TTC549 (cell line): ENCODE data around the gene PLXNA3.
"Not testable (repeated sequence)": the region's sequence is repeated elsewhere in the genome, so short reads cannot be mapped to it uniquely, and the experiment has no call there.

ENCODE experiments used
- FAIRE-seq: peaks from 2 replicates; lab custom pipeline; 2012; peaks lifted over from hg19 to GRCh38; lab: Jason Lieb, UNC

Gene PLXNA3

DNA sequence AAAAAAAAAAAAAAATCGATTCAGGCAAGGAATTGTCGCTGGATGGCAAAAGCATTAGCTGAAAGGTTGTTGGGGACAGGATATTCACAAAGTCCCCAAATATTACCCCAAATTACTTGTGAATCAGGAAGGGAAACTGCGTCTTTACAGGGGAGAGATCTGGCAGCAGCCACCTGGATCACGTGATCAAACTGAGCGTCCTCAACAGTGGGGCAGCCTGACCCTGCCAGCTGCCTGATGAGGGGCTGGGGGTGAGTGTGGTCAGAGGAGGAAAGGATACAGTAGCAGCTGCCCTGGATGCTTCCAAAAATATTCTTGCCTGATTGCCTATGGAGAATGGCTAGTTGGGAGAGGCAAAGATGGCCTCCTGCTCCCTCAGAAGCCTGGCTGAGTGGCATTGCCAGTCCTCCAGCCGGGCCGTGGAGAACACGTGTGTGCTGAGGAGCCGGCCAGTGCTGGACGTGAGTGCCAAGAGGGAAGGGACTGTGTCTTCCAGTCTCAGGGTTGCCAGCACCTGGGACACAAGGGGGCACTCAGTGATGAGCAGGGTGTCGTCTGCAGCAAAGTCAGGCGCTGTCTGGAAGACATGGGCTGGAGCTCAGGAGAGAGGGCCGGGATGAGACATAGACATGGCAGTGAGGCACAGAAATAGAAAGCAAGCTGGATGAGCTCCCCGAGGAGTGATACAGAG, 24.0 kb downstream of the PLXNA3 start:
- FAIRE-seq = no peak

DNA sequence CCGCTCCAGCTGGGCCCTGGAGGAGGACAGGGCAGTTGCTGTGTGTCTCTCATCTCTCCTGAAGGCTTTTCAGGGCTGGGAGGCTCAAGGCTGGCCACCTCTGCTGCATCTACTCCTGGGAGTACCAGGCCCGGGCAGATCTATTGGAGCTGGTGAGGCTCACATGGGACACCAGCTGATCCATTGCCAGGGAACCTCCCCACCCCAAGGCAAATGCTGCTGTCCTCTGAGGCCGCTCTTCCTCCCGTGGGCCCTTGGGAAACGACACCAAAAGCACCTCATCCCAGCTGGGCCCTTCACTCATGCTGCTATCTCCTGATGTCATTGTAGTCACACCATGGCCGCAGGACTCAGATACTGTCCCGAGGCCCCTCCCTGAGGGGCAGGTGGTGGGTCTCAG, 24.7 kb downstream of the PLXNA3 start:
- no peak for FAIRE-seq

DNA sequence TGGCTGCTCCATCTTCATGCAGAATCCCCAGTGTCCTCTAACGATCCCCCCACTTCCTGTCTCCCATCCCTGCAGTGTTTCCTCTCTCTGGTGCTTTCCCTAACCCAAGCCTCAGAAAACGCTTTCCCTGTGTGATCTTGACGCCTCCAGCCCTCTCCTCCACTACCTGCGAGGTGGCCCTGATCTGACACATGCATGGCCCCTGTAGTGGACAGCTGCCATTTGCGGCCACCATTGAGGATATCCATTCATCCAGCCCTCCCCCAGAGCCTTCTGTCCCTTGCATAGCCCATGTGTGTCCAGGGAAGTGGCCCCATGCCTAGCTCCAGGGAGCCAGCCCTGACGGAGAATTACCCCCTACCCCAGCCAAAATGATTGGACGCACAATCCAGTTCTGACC, 25.2 kb downstream of the PLXNA3 start:
- no peak for FAIRE-seq

DNA sequence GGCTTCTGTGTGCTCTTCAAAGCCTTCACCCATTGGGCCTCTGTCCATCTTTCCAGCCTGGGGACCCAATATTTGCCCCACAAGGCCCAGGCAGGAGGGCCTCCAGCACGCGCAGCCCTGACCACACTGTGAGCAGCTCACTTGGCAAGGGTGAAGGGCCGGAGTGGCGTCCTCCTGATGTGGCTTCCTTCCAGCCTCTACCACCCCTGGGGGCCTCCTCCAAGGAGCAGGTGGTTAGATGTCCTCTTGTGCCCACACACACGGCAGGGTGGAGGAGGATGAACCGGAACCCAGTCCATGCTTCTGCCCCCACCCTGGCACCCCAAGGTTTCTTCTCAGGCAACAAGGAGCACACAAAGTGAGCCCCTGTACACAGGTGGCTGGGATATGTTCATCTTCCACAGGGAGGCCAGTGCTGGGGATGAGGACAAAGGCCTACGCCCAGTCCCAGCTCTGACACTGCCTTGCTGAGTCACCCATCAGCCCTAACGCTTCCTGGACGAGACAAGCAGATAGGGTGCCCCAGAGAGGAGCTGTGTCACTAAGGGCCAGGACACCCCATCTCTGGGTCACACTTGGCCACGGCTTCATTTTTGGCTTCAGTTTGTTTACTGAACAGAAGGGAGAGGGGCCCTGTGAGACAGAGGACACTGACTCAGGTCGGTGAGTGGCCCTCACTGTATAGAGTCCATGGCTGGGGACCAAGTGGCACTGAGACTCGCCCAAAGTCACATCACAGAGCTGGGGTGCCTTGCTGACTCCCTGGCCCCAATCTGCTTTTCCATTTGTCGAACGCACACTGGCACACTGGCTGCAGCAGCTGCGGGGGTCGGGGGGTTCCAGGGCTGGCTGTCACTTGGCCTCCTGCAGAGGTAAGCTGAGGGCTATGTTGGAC, 26.4 kb downstream of the PLXNA3 start:
- FAIRE-seq = no peak

DNA sequence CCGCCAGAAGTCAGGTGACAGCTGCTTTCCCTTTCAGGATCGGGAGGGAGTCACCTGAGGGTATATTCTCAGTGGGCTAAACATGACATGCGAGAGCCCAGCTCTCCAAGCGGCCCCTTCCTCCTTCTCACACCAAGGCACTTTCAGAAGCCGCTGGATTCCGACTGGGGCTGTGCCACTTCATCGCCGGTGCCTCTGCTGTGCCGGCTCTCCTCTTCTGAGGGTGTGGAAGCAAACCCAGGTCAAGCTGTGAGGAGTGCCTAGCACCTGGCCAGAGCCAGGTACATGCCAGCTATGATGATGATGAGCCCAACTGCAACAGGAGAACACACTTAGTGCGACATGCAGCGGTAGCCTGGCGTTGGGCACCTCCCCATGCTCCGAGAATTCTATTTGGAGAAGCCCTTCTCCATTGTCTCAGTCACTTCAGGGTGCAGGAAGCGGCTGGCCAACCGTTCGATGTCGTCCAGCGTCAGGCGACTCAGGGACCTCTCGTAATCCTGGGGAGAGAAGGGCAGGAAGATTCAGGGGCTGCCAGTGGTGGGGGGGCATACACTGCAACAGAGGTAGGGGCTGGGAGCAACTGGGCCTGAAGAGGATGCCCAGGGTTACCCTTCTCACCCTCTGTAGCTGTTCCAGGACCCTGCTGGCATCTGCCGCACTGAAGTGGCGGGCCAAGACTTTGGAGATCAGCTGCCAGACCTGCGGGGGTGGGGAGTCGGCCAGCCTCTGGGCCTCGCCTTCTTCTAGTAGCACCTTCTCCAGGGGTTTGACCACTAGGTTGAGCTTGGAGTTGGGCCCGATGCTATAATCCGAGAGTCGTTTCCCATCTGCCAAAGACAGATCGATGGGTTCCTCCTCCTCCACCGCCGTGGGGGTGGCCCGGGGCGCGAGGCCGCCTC, 27.3 kb downstream of the PLXNA3 start:
- no peak for FAIRE-seq

DNA sequence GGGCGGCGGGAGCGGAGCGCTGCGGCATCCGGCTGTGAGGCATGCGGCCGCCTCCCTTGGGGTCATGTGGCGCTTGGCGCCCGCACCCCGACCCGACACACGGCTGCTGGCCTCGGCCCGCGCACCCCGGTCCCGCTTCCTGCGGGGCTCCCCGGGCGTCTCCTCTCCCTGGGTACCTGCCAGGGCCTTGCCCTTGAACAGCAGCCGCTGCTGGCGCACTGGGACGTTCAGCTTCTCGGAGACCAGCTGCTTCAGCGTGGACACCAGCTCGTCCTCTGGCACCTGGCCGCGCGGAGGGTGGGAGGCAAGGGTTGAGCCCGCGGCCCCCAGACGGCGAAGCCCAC, 27.9 kb downstream of the PLXNA3 start:
- FAIRE-seq = no peak

DNA sequence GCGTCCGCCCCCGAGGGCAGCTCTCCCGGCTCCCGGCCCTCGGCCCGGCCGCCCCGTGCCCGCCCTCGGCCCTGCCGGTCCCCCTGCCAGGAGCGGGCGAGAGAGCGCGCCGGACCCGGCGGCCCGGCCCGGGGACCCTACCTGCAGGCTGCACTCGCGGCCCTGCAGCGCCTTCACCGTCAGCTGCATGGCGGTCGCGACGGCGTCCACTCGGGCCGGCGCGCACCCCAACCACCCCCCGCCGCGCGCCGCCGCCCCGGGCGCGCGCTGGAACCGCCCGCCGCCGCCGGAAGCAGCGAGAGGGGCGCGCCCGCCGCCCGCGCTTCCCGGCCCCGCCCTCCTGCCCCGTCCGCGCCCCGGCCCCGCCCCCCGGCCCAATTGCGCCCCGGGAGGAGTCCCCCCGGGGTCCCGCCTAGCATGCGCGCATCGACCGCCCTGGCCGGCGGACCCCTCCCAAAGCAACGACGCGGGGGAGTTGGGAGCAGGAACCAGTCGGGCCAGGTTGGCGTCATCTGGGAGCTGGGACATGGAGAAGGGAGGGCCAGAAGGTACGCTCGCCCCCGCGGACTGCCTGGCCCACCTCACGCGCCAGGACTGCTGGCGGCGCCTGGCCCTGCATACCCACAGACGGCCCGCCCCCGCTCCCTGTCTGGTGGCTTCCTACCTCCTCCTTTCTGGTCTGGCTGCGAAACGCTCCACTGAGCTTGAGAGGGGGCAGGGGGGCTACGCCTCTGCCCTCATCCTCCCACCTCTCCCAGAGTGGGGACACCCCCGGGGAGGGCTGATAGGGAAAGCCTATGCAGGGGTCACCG, 28.5 kb downstream of the PLXNA3 start, which contains the start of gene UBL4A:
TSS of gene UBL4A (minus strand) at position 220 of the 812 bp plus-strand sequence. CDS start at position 189, 31 bp downstream.
- FAIRE-seq = no peak

DNA sequence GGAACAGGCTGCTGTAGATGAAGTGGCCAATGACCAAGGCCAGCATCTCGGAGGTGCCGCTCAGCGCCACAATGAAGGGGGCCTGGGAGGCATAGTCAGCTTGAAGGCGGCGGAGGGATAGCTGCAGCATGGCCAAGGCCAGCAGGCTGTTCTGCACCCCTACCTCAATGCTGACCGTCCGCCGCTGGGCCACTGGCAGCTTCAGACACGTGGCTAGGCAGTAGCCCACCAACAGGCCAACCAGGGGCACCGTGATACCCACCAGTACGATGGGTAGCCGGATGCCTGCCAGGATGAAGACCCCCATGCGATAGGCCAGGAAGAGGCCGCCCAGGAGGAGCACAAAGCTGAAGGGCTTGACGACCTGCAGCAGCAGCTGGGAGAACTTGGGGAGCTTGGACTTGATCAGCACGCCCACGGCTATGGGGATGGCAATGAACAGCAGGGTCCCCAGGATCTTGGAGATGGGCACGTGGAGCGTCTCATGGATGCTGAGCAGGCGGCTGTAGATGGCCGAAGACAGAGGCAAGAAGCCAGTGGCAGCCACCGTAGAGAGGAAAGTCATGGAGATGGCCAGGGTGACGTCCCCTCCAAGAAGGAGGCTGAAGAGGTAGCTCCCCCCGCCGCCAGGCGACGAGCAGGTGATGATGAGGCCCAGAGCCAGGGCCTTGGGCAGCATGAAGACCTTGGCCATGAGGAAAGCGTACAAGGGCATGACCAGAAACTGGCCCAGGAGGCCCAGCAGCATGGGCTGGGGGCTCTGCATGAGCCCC, 29.6 kb downstream of the PLXNA3 start:
- no peak for FAIRE-seq

DNA sequence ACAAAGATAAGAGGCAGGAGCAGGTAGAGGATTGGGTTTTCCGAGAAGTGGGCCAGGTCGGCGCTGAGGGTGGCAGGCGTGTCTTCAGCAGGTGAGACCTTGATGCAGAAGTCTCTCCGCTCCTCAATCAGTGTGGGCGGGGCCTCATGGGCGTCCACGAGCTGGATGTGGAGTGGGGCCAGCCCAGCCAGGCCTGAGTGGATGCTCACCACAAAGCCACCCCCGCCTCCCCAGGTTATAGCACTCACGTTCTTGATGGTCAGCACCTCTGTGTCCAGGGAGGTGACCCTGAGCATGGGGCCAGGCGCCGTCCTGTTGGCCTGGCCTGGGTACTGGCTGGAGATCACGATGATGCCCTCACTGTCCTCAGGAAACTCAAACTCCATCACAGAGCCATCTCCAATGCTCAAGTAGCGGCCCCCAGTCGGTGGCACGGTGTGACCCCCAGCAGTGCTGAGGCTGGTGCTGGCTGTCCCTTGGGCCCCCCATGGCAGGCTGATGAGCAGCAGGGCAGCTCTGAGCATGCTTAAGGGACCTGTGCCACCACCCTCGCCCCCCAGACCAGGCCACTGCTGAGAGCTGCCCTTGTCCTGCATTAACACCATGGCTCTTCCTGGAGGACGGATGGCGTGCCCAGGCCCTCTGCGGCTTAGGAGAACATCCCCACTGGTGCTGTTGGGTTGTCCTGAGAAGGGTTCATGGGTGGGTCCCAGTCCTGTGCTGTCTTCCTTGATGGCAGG, 30.4 kb downstream of the PLXNA3 start:
- no peak for FAIRE-seq

DNA sequence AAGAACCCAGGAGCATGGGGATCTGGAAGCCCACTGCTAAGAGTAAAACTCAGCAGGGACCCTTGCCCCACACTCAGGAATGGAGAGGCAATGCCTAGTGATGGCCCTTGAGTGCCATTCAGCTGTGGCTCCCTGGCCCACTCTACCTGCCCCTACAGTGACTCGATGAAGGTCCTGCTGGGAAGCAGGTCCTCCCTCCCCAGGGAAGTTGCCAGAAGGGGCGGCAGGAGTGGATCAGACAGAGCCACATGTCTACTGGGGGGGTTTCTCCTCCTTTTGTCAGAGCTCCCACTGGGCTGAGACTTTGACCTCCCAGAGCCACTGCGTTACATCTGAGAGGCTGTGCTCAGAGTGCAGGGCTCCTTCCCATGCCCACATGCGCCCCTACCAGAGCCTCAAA, 31.1 kb downstream of the PLXNA3 start:
- no peak for FAIRE-seq

DNA sequence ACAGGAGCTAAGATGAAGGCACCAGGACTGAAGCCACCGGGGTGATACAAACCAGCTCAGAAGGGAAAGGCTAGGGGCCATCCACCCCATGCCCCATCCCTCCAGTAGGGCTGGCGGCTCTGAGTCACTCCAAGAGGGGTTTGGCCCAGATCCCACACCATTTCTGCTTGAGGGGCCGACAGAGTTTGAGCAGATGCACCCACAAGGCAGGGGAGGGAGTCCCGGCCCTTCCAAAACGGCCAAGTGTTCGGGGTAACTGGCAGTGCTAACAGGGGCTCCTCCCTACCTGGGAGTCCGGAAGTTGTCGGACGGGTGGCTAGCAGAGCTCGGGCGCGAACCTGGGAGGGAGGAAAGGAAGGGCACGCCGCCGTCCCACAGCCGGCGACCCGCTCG, 31.9 kb downstream of the PLXNA3 start:
- no peak for FAIRE-seq

DNA sequence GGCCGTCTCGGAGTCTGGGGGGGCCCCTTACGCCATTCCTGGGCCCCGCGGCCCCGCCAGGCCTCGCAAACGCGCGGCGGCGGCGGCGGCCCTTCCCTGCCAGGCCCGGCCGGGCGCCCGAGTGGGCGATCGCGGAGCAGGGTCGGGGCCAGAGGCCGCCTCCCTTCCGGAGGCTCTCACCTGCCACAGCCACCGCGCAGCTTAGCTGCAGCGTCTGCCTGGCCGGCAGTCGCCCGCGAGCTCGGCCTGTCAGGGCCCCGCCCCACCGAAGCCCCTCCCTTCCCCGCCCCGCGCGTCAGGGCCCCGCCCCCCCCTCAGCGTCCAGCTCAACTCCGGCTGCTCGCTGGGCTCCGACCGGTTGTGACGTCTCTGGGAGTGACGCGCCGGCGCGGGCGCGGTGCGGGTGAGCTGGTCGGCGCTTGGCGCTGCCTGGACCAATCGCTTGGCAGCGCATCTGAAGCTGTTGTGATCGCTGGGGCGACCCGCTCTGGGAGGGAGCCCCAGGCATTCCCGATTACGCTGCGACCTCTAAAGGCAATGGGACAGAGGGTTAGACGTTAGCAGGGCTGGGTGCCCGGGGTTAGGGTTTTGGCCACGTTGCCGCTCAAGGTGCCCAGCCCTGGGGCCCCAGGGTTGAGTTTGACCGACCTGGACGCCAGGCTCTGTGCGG, 32.5 kb downstream of the PLXNA3 start, which contains the start of gene SLC10A3:
TSS of gene SLC10A3 (minus strand) at position 216 of the 670 bp plus-strand sequence. CDS start 1,689 bp downstream, outside the sequence.
- no peak for FAIRE-seq

DNA sequence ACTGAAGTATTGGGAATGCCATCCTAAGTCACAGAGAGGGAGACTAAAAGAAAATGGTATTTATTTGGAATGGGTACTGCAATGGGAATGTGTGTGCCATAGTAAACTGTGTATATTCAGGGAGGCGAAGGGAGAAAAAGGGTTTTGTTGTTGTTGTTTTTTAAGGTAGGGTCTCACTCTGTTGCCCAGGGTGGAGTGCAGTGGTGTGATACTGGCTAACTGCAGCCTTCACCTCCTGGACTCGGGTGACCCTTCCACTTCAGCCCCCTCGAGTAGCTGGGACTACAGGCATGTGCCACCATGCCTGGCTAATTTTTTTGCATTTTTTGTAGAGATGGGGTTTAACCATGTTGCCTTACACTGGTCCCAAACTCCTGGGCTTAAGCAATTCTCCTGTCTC, 36.6 kb downstream of the PLXNA3 start:
- no peak for FAIRE-seq

DNA sequence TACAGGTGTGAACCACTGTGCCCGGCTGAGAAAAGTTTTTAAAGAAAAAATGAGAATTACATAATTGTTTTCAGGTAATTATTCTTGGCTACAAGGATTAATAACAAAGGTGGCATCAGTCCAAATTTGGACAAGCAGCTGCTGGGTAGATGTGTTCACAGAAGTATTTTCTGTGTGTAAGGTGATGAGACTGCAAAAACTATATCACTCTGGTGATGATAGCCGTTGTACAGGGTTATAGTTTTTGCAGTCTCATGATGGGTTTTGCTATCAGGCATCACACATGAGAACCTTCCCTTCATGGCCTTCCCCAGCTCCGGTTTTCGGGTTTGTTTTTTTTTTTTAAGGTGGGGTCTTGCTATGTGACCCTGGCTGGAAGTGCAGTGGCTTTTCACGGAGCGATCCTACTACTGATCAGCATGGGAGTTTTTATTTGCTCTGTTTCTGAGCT, 37.4 kb downstream of the PLXNA3 start:
- no peak for FAIRE-seq

DNA sequence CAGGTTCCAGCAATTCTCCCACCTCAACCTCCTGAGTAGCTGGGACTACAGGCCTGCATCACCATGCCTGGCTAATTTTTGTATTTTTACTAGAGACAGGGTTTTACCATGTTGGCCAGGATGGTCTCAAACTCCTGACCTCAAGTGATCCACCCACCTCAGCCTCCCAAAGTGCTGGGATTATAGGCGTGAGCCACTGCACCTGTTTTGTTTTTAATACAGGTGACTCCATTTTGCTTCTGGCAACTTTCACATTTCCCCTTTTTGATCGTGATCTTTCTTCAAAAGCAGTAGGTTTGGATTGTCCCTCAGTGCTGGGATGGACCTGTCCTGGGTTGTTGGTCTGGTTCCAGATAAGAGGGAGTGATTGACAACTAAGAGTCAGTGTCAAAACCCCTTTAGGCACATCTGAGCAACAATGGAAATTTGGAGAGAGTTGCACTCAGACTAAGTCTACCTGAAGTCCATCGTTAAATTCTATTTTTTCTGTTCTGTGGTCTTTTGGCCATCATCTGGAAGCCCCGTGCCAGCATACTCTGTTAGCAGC, 38.6 kb downstream of the PLXNA3 start:
- FAIRE-seq = not testable (repeated sequence)

DNA sequence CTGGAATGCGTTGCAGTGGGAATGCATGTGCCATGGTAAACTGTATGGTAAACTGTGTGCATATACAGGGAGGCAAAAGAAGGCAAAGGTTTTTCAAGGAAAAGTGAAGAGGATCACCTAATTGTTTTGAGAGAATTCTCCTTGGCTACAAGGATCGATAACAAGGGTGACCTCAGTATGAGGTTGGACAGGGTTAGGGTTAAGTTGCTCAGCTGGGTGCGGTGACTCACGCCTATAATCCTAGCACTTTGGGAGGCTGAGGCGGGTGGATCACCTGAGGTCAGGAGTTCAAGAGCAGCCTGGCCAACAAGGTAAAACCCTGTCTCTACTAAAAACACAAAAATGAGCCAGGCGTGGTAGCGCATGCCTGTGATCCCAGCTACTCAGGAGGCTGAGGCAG, 43.3 kb downstream of the PLXNA3 start:
- not testable (repeated sequence) for FAIRE-seq

DNA sequence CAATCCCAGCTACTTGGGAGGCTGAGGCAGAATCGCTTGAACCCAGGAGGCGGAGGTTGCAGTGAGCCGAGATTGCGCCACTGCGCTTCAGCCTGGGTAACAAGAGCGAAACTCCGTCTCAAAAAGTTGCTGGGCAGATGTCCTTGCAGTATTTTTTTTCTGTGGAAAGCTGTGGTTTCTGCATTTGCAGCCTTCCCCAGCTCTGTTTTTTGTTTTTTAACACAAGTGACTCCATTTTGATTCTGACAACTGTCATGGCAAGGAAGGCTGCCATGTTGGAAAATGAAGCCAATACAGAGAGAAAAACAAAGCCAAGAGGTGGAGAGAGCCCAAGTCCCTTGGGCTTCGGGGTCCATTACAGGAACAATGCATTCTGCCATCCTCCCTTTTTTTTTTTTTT, 44.0 kb downstream of the PLXNA3 start:
- no peak for FAIRE-seq

DNA sequence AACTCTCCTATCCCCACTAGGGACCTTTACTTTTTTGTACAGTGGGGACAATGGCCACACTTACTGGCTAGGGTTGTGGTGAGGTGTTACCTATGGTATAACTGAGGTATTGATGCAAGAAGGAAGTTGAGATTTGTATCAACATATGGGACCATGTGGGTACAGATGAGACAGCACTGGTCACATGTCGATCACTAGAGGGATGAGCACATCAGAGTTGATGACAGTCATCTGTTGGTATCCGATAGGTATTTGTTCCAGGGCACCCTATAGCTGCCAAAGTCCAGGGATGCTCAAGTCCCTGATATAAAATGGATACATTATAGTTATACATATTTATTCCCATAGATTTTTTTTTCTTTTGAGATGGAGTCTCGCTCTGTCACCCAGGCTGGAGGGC, 44.9 kb downstream of the PLXNA3 start:
- FAIRE-seq = no peak

DNA sequence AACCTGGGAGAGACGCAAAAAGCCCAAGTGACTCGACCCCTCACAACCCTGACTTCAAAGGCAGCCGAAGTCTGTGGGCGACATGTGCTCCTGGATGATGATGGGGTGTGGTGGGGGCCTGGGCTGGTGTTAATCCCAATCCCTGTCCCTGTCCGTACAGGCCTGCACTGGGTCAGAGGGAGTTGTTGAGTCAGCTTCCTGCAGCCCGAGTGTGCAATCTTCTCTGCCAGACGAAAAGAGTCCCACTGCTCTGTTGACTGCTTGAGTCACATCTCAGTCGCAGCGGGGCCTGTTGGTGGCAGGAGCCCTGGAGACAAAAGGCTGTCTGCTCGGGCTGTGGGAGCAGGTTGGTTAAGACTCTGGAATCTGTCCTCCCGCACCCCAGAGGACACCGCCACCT, 47.7 kb downstream of the PLXNA3 start:
- no peak for FAIRE-seq
